Astrocyte (in vitro differentiated cells and primary cell): ENCODE measurements around the gene RASGRF2. TPM values are rescaled to one million over a fixed set of nuclear protein-coding genes. Genes with fewer than 3 reads are reported as not detected.

Experiments
- DNase-seq: peaks from one replicate; pipeline ENCODE4 v3.0.0-alpha.2; 2010; ENCODE audit warnings: low read depth
- FAIRE-seq: peaks from 2 replicates; lab custom pipeline; 2011; peaks lifted over from hg19 to GRCh38; lab: Jason Lieb, UNC
- H2AFZ ChIP-seq: 2 replicates; pipeline ENCODE4 v1.6.0; 2012; ENCODE audit warnings: low read depth, low read length, inconsistent platforms
- H3K27ac ChIP-seq: 2 replicates; pipeline ENCODE4 v1.5.1; 2011; ENCODE audit warnings: low read depth, low read length, inconsistent platforms
- H3K27me3 ChIP-seq: 2 replicates; pipeline ENCODE4 v1.6.0; 2011; ENCODE audit warnings: low read length, inconsistent platforms; ENCODE audit not compliant: insufficient read depth
- H3K36me3 ChIP-seq: 2 replicates; pipeline ENCODE4 v1.5.1; 2011; ENCODE audit warnings: low read length, inconsistent platforms; ENCODE audit not compliant: insufficient read depth
- H3K4me1 ChIP-seq: 2 replicates; pipeline ENCODE4 v1.5.1; 2011; ENCODE audit warnings: low read length, inconsistent platforms; ENCODE audit not compliant: insufficient read depth
- H3K4me2 ChIP-seq: 2 replicates; pipeline ENCODE4 v1.6.0; 2012; ENCODE audit warnings: low read length, inconsistent platforms
- H3K4me3 ChIP-seq: 2 replicates; pipeline ENCODE4 v1.5.1; 2011; ENCODE audit warnings: low read depth, mild to moderate bottlenecking, low read length, inconsistent platforms; ENCODE audit not compliant: insufficient read depth
- H3K79me2 ChIP-seq: 2 replicates; pipeline ENCODE4 v1.6.0; 2012; ENCODE audit warnings: mild to moderate bottlenecking, low read length, inconsistent platforms; ENCODE audit not compliant: insufficient read depth
- H3K9ac ChIP-seq: 2 replicates; pipeline ENCODE4 v1.6.0; 2012; ENCODE audit warnings: mild to moderate bottlenecking, low read length, inconsistent platforms
- H3K9me3 ChIP-seq: 2 replicates; pipeline ENCODE4 v1.5.1; 2012; ENCODE audit warnings: low read depth, mild to moderate bottlenecking, low read length, inconsistent platforms; ENCODE audit not compliant: insufficient read depth
- H4K20me1 ChIP-seq: 2 replicates; pipeline ENCODE4 v1.6.0; 2012; ENCODE audit warnings: low read length, inconsistent platforms; ENCODE audit not compliant: insufficient read depth
- H3K27ac Mint-ChIP-seq: one replicate; pipeline ENCODE4 v1.8.0; 2021; ENCODE audit warnings: mild to moderate bottlenecking, mixed read lengths; ENCODE audit not compliant: unreplicated experiment
- H3K27me3 Mint-ChIP-seq: one replicate; pipeline ENCODE4 v1.8.0; 2021; ENCODE audit warnings: low read depth, mixed read lengths; ENCODE audit not compliant: unreplicated experiment
- H3K36me3 Mint-ChIP-seq: one replicate; pipeline ENCODE4 v1.8.0; 2021; ENCODE audit warnings: low read depth, mixed read lengths; ENCODE audit not compliant: unreplicated experiment
- H3K4me1 Mint-ChIP-seq: one replicate; pipeline ENCODE4 v1.8.0; 2021; ENCODE audit warnings: low read depth, mixed read lengths; ENCODE audit not compliant: unreplicated experiment
- H3K4me3 Mint-ChIP-seq: one replicate; pipeline ENCODE4 v1.8.0; 2021; ENCODE audit warnings: mild to moderate bottlenecking, moderate library complexity, mixed read lengths; ENCODE audit not compliant: unreplicated experiment
- H3K9me3 Mint-ChIP-seq: one replicate; pipeline ENCODE4 v1.8.0; 2021; ENCODE audit warnings: mild to moderate bottlenecking, mixed read lengths; ENCODE audit not compliant: unreplicated experiment
- CTCF ChIP-seq: IDR thresholded peaks from 2 replicates; pipeline ENCODE4 v1.5.1; 2011; ENCODE audit warnings: low read depth, mild to moderate bottlenecking, inconsistent platforms, low read length, moderate library complexity; ENCODE audit not compliant: insufficient read depth
- EZH2 ChIP-seq: IDR thresholded peaks from 2 replicates; pipeline ENCODE4 v1.6.1; 2012; ENCODE audit warnings: mild to moderate bottlenecking, low read length, inconsistent platforms; ENCODE audit not compliant: insufficient read depth
- total RNA-seq: library from RNA; stranded (reverse); gene quantifications from 2 replicates; pipeline ENCODE4 v1.2.1, GENCODE V29; 2021

RASGRF2 gene
- total RNA-seq, 1 donor from 2014 or later, result 8.0 TPM

- no peaks in the 10 kb centered on the region for H3K9me3 ChIP-seq
- H4K20me1 ChIP-seq, result no peaks in the 10 kb centered on the region
- TF ChIP-seq CTCF (no peak), EZH2 (no peak)
- Mint-ChIP-seq H3K9me3 (no peaks in the 10 kb centered on the region), H3K27me3 (no peaks in the 10 kb centered on the region), H3K4me3 (no peak overlapping the region), H3K36me3 (peaks cover 3% of the 10 kb centered on the region), H3K27ac (no peak overlapping the region), H3K4me1 (no peaks in the 10 kb centered on the region)
- no peaks in the 10 kb centered on the region for H3K36me3 ChIP-seq
- H3K9ac ChIP-seq, result no peak overlapping the region
- no peak overlapping the region for H3K27ac ChIP-seq
- FAIRE-seq (no peak), DNase-seq (no peak)
- no peaks in the 10 kb centered on the region for H3K79me2 ChIP-seq
- no peak overlapping the region for H2AFZ ChIP-seq
- H3K4me3 ChIP-seq, result no peak overlapping the region
- H3K27me3 ChIP-seq, result no peaks in the 10 kb centered on the region
- H3K4me2 ChIP-seq, result no peak overlapping the region
- no peaks in the 10 kb centered on the region for H3K4me1 ChIP-seq
Measured at GRCh38 chr5:81183811-81184748, 223.9 kb downstream of the RASGRF2 start.

- DNase-seq (no peak), FAIRE-seq (no peak)
- Histone ChIP-seq H3K27ac (no peak overlapping the region), H3K27me3 (no peaks in the 10 kb centered on the region), H2AFZ (no peak overlapping the region), H3K36me3 (no peaks in the 10 kb centered on the region), H3K4me2 (no peak overlapping the region), H3K79me2 (no peaks in the 10 kb centered on the region), H3K9me3 (no peaks in the 10 kb centered on the region), H3K4me1 (no peaks in the 10 kb centered on the region), H3K9ac (no peak overlapping the region), H3K4me3 (no peak overlapping the region), H4K20me1 (no peaks in the 10 kb centered on the region)
- Mint-ChIP-seq H3K4me1 (no peaks in the 10 kb centered on the region), H3K27ac (no peak overlapping the region), H3K36me3 (peaks cover 3% of the 10 kb centered on the region), H3K4me3 (no peak overlapping the region), H3K27me3 (no peaks in the 10 kb centered on the region), H3K9me3 (no peaks in the 10 kb centered on the region)
- TF ChIP-seq CTCF, result no peak
- TF ChIP-seq EZH2, result no peak
Measured at GRCh38 chr5:81184749-81185110, 224.6 kb downstream of the RASGRF2 start.

- H4K20me1 ChIP-seq, result no peaks in the 10 kb centered on the region
- H3K27ac Mint-ChIP-seq, result no peak overlapping the region
- no peaks in the 10 kb centered on the region for H3K79me2 ChIP-seq
- no peak overlapping the region for H3K4me2 ChIP-seq
- H3K36me3 ChIP-seq, result no peaks in the 10 kb centered on the region
- no peak for TF ChIP-seq CTCF
- no peak for TF ChIP-seq EZH2
- DNase-seq (no peak), FAIRE-seq (no peak)
- no peaks in the 10 kb centered on the region for H3K4me1 ChIP-seq
- H3K4me1 Mint-ChIP-seq, result peaks cover 5% of the 10 kb centered on the region
- H3K27me3 ChIP-seq, result no peaks in the 10 kb centered on the region
- H3K27me3 Mint-ChIP-seq, result peaks cover 5% of the 10 kb centered on the region
- no peaks in the 10 kb centered on the region for H3K9me3 ChIP-seq
- no peak overlapping the region for H3K4me3 ChIP-seq
- no peak overlapping the region for H3K4me3 Mint-ChIP-seq
- H3K27ac ChIP-seq, result no peak overlapping the region
- peak overlapping the region; percentile 11 for H2AFZ ChIP-seq
- H3K36me3 Mint-ChIP-seq, result peaks cover 3% of the 10 kb centered on the region
- H3K9me3 Mint-ChIP-seq, result no peaks in the 10 kb centered on the region
- H3K9ac ChIP-seq, result no peak overlapping the region
Measured at GRCh38 chr5:81187885-81188284, 227.7 kb downstream of the RASGRF2 start.
